GM12892 (cell line): ENCODE measurements around the gene ABHD16B.

ENCODE experiments used
- POLR2A ChIP-seq: IDR thresholded peaks from 2 replicates; pipeline ENCODE4 v1.6.1; 2011; ENCODE audit warnings: low read depth, low read length, control low read depth
- POLR2AphosphoS5 ChIP-seq: IDR thresholded peaks from 2 replicates; pipeline ENCODE4 v1.6.1; 2011; ENCODE audit warnings: low read depth, low read length, control low read depth
- TAF1 ChIP-seq: IDR thresholded peaks from 2 replicates; pipeline ENCODE4 v1.6.1; 2011; ENCODE audit warnings: low read depth, mild to moderate bottlenecking, control low read depth, low read length, borderline replicate concordance

DNA sequence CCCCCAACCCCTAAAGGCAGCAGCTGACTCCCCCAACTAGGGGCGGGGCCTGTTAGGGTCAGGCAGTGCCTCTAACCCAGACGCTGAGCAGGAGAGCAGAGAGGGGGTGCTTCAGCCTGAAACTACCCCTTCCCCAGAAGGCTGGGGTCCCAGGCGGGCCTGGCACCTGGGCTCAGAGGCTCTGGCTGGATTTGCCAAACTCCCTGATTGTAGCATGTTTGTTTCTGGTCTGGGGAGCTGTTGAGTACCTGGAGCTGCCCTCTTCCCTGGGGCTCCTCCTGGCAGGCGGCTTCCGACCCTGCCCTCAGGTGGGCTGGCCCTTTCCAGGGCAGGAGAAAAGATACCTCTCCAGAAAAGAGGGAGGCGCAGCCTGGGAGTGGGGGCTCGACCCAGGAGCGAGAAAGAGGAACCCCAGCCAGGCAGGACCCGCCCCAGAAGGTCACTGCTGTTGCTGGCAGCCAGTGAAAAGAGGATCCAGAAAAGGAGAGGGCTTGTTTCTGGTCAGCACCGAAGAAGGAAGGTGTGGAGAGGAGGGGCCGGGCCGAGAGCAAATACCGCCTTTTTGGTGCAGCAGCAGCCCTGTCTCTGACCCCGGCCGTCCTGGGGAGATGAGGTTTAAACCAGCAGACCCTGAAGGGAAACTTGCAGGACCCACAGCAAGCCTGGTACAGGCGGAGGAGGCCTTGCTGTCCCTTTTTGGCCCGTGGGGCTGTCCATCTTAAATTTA lies 810 bp upstream of the ABHD16B start:
- TF ChIP-seq POLR2AphosphoS5 (no peak), POLR2A (no peak), TAF1 (no peak)
